Suprapubic skin (tissue), 3 donors: ENCODE data around the gene CST4.
"Not testable (repeated sequence)": the region's sequence is repeated elsewhere in the genome, so short reads cannot be mapped to it uniquely, and the experiment has no call there.

Experiments
- POLR2A ChIP-seq, 2 donors: fragments of 450-650 bp; IDR thresholded peaks; one replicate each; pipeline ENCODE4 v1.6.1; 2017; ENCODE audit warnings: antibody characterized with exemption in 2 of 2, mild to moderate bottlenecking in 2 of 2, moderate library complexity in 2 of 2
- TF ChIP-seq, protein P1 (sequence below), 2 donors: fragments of 200-600 bp in 1 of 2; fragments of 450-650 bp in 1 of 2; sonication (generic) in 1 of 2; IDR thresholded peaks; one replicate each; pipeline ENCODE4 v1.5.1; 2016 to 2019; ENCODE audit warnings: antibody characterized with exemption in 2 of 2, mild to moderate bottlenecking in 1 of 2, moderate library complexity in 1 of 2

DNA sequence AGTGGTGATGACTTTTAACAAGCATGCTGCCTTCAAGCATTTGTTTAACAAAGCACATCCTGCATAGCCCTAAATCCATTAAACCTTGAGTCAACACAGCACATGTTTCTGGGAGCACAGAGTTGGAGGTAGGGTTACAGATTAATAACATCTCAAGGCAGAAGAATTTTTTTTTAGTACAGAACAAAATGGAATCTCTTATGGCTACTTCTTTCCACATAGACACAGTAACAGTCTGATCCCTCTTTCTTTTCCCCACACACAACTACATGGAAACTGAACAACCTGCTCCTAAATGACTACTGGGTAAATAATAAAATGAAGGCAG is 6.2 kb upstream of the CST4 start:
- not testable (repeated sequence) for TF ChIP-seq POLR2A (IDR thresholded peaks at IDR 0.05)
- TF ChIP-seq, protein P1, sequence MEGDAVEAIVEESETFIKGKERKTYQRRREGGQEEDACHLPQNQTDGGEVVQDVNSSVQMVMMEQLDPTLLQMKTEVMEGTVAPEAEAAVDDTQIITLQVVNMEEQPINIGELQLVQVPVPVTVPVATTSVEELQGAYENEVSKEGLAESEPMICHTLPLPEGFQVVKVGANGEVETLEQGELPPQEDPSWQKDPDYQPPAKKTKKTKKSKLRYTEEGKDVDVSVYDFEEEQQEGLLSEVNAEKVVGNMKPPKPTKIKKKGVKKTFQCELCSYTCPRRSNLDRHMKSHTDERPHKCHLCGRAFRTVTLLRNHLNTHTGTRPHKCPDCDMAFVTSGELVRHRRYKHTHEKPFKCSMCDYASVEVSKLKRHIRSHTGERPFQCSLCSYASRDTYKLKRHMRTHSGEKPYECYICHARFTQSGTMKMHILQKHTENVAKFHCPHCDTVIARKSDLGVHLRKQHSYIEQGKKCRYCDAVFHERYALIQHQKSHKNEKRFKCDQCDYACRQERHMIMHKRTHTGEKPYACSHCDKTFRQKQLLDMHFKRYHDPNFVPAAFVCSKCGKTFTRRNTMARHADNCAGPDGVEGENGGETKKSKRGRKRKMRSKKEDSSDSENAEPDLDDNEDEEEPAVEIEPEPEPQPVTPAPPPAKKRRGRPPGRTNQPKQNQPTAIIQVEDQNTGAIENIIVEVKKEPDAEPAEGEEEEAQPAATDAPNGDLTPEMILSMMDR (IDR thresholded peaks at IDR 0.05): not testable (repeated sequence)
